Endothelial cell of umbilical vein (primary cell): ENCODE measurements around the gene NOX5. TPM values are rescaled to one million over a fixed set of nuclear protein-coding genes. Genes with fewer than 3 reads are reported as not detected.

Experiments
- BruUV-seq: library from RNA; stranded (reverse); fragments of 400-500 nt; replicated peaks from 2 replicates; lab custom pipeline; 2021; lab: Mats Ljungman, UMichigan
- CTCF ChIA-PET: fragments of 300-600, 350-600 bp; sonication (Branson Sonifier 250); formaldehyde crosslinking; loops from one replicate; lab custom pipeline; 2021; ENCODE audit warnings: antibody characterized with exemption, inconsistent platforms; lab: Charles Lee
- POLR2A ChIA-PET: fragments of 300-600, 350-600 bp; sonication (Branson Sonifier 250); formaldehyde crosslinking; loops from one replicate; lab custom pipeline; 2021; ENCODE audit warnings: antibody characterized with exemption, inconsistent platforms; lab: Charles Lee
- DNase-seq: peaks from one replicate; pipeline ENCODE4 v3.0.0-alpha.2; 2011; ENCODE audit warnings: low read depth, low spot score
- FAIRE-seq: peaks from 2 replicates; lab custom pipeline; 2011; peaks lifted over from hg19 to GRCh38; lab: Jason Lieb, UNC
- H2AFZ ChIP-seq: 2 replicates; pipeline ENCODE4 v1.6.0; 2012; ENCODE audit warnings: low read depth, low read length, control low read depth, inconsistent platforms
- H3K27ac ChIP-seq: 2 replicates; pipeline ENCODE4 v1.5.1; 2011; ENCODE audit warnings: low read depth, mild to moderate bottlenecking, control low read depth, low read length, moderate library complexity; ENCODE audit not compliant: insufficient read depth
- H3K27me3 ChIP-seq, 2 experiments: 2 replicates each; pipeline versions ENCODE4 v1.6.0 to v1.6.1; 2011; ENCODE audit warnings: low read length in 2 of 2, mixed read lengths in 1 of 2; ENCODE audit not compliant: control insufficient read depth in 2 of 2, insufficient read depth in 2 of 2
- H3K36me3 ChIP-seq, 2 experiments: 2 replicates in 1 of 2; 3 replicates in 1 of 2; pipeline ENCODE4 v1.5.1; 2011; ENCODE audit warnings: low read length in 2 of 2, mild to moderate bottlenecking in 1 of 2, moderate library complexity in 1 of 2; ENCODE audit not compliant: control insufficient read depth in 2 of 2, insufficient read depth in 2 of 2; ENCODE audit errors: extremely low read depth in 1 of 2
- H3K4me1 ChIP-seq: 3 replicates; pipeline ENCODE4 v1.5.1; 2011; ENCODE audit warnings: mild to moderate bottlenecking, low read length; ENCODE audit not compliant: control insufficient read depth, insufficient read depth; ENCODE audit errors: extremely low read depth
- H3K4me2 ChIP-seq: 2 replicates; pipeline ENCODE4 v1.6.1; 2011; ENCODE audit warnings: low read length, control low read depth, mixed read lengths; ENCODE audit not compliant: insufficient read depth
- H3K4me3 ChIP-seq, 3 experiments: fragments of 200-600 bp in 1 of 3; sonication (generic), shearing (Covaris generic) in 1 of 3; replicated peaks in 1 of 3; 2 replicates each; pipeline ENCODE4 v1.5.1; 2011 to 2016; ENCODE audit warnings: control low read depth in 3 of 3, low read length in 3 of 3, mild to moderate bottlenecking in 2 of 3, inconsistent platforms in 1 of 3, low read depth in 1 of 3, moderate library complexity in 1 of 3; ENCODE audit not compliant: insufficient read depth in 1 of 3
- H3K79me2 ChIP-seq: 2 replicates; pipeline ENCODE4 v1.6.0; 2012; ENCODE audit warnings: low read length, inconsistent platforms; ENCODE audit not compliant: control insufficient read depth, insufficient read depth
- H3K9ac ChIP-seq: replicated peaks from 2 replicates; pipeline ENCODE3; 2011; ENCODE audit warnings: low read length, control low read depth; ENCODE audit not compliant: insufficient read depth; ENCODE audit errors: extremely low read depth
- H3K9me1 ChIP-seq: replicated peaks from 3 replicates; pipeline ENCODE4 v1.6.0; 2011; ENCODE audit warnings: mild to moderate bottlenecking, low read length; ENCODE audit not compliant: control insufficient read depth, insufficient read depth; ENCODE audit errors: extremely low read depth
- H3K9me3 ChIP-seq: replicated peaks from 2 replicates; pipeline ENCODE4 v1.5.1; 2012; ENCODE audit warnings: low read length, inconsistent platforms; ENCODE audit not compliant: control insufficient read depth, insufficient read depth
- H4K20me1 ChIP-seq: replicated peaks from 2 replicates; pipeline ENCODE3; 2011; ENCODE audit warnings: mild to moderate bottlenecking, low read length; ENCODE audit not compliant: control insufficient read depth, insufficient read depth; ENCODE audit errors: extremely low read depth
- EZH2 ChIP-seq: IDR thresholded peaks from 2 replicates; pipeline ENCODE4 v1.6.1; 2012; ENCODE audit warnings: borderline replicate concordance, low read depth, mild to moderate bottlenecking, moderate library complexity, low read length, inconsistent platforms; ENCODE audit not compliant: severe bottlenecking
- FOS ChIP-seq: IDR thresholded peaks from 2 replicates; pipeline ENCODE4 v1.6.1; 2011; ENCODE audit warnings: mild to moderate bottlenecking, low read length, moderate library complexity, borderline replicate concordance; ENCODE audit not compliant: insufficient read depth
- GATA2 ChIP-seq: IDR thresholded peaks from 2 replicates; pipeline ENCODE4 v1.7.0; 2011; ENCODE audit warnings: low read depth, mild to moderate bottlenecking, moderate library complexity, mixed read lengths, low read length; ENCODE audit not compliant: insufficient read length, insufficient read depth
- JUN ChIP-seq: IDR thresholded peaks from 2 replicates; pipeline ENCODE4 v1.6.1; 2011; ENCODE audit warnings: borderline replicate concordance, low read depth; ENCODE audit not compliant: insufficient read length, insufficient read depth
- MYC ChIP-seq: IDR thresholded peaks from one replicate; pipeline ENCODE4 v1.6.1; 2011; ENCODE audit warnings: mild to moderate bottlenecking, low read depth, low read length
- POLR2A ChIP-seq: IDR thresholded peaks from 2 replicates; pipeline ENCODE4 v1.6.1; 2012; ENCODE audit warnings: low read depth, mild to moderate bottlenecking, control low read depth, low read length
- POLR2AphosphoS5 ChIP-seq: IDR thresholded peaks from 2 replicates; pipeline ENCODE4 v1.6.1; 2012; ENCODE audit warnings: low read depth, mild to moderate bottlenecking, control low read depth, low read length, moderate library complexity; ENCODE audit not compliant: insufficient read depth
- dilution Hi-C: fragments of 300-500 bp; cut with MboI; formaldehyde crosslinking; loops from one replicate; pipeline ENCODE4 v1.15.0; 2019; ENCODE audit warnings: low sequenced_read_pairs; ENCODE audit not compliant: extremely low pct_ligation_motif_present
- intact Hi-C: fragments of 100-400 bp; cut with micrococcal nuclease; formaldehyde crosslinking; loops from one replicate; pipeline ENCODE4 v1.10.0; 2022
- polyA plus RNA-seq, 4 experiments: library from polyadenylated mRNA; depleted of rRNA in 3 of 4; stranded (reverse) in 3 of 4; unstranded in 1 of 4; fragments of >200 nt; gene quantifications; 2 replicates each; pipeline versions ENCODE4 v1.2.1 to v1.2.3, GENCODE V29; 2011 to 2012; ENCODE audit warnings: missing spikeins in 1 of 4
- total RNA-seq: library from RNA; stranded (reverse); gene quantifications from 2 replicates; pipeline ENCODE4 v1.2.3, GENCODE V29; 2021
- TF ChIP-seq, protein P1 (sequence below): IDR thresholded peaks from 2 replicates; pipeline ENCODE4 v1.6.1; 2011; ENCODE audit not compliant: insufficient read depth, insufficient read length
- TF ChIP-seq, protein P2 (sequence below), 2 donors: IDR thresholded peaks; 1 replicate in 1 of 2; 2 replicates in 1 of 2; pipeline ENCODE4 v1.5.1; 2011; ENCODE audit warnings: low read length in 2 of 2, mild to moderate bottlenecking in 2 of 2, moderate library complexity in 2 of 2, control low read depth in 1 of 2, inconsistent platforms in 1 of 2, low read depth in 1 of 2; ENCODE audit not compliant: insufficient read depth in 1 of 2; ENCODE audit errors: extremely low read depth in 1 of 2

NOX5 gene
- total and polyA plus RNA-seq, 2 donors (not counting 3 experiments of a cell fraction or from before 2014, with no cell fraction given) = 0.08 TPM; not detected in 1

DNA sequence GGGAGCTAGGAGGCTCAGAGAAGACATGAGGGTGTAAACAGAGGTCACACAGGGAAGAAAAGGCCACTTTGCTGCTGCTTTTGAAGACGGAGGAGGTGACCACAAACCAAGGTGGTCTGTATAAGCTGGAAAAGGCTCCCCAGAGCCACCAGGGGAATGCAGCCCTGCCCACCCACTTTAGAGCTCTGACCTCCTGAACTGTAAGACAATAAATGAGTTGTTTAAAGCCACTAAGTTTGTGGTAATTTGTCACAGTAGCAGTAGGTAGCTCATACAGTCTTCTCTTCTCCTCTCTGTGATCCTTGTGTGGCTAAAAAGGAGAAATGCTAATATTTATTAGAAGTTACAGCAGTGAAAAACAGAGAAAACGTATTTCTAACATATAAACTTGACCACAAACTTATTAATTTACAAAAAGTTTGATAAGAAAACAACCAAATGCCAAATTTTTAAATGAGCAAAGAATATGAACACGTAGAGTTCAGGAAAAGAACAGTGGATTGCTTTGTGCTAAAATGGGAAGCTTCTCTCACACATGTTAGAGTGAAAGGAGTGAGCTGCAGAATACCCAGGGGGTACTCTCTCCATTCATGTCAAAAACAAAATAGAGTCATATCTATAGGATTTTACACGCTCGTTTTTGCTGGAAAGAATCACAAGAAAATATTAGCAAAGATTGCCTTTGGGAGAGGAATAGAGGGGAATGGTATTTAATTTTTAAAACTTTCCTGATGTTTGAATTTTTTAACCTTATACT, 71.0 kb downstream of the NOX5 start:
- dilution Hi-C loops = no loop called here
- no peak overlapping the region for H2AFZ ChIP-seq
- no TSS peak for BruUV-seq
- no peaks in the 10 kb centered on the region for H3K36me3 ChIP-seq
- DNase-seq = no peak
- no peak for FAIRE-seq
- H3K4me3 ChIP-seq = no peak overlapping the region
- H3K4me2 ChIP-seq = no peak overlapping the region
- no peaks in the 10 kb centered on the region for H4K20me1 ChIP-seq
- TF ChIP-seq JUN = no peak
- no peak for TF ChIP-seq MYC
- TF ChIP-seq FOS = no peak
- TF ChIP-seq GATA2 = no peak
- no peak for TF ChIP-seq POLR2A
- TF ChIP-seq EZH2 = no peak
- no peak for TF ChIP-seq POLR2AphosphoS5
- TF ChIP-seq, protein P1, sequence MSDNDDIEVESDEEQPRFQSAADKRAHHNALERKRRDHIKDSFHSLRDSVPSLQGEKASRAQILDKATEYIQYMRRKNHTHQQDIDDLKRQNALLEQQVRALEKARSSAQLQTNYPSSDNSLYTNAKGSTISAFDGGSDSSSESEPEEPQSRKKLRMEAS = no peak
- TF ChIP-seq, protein P2, sequence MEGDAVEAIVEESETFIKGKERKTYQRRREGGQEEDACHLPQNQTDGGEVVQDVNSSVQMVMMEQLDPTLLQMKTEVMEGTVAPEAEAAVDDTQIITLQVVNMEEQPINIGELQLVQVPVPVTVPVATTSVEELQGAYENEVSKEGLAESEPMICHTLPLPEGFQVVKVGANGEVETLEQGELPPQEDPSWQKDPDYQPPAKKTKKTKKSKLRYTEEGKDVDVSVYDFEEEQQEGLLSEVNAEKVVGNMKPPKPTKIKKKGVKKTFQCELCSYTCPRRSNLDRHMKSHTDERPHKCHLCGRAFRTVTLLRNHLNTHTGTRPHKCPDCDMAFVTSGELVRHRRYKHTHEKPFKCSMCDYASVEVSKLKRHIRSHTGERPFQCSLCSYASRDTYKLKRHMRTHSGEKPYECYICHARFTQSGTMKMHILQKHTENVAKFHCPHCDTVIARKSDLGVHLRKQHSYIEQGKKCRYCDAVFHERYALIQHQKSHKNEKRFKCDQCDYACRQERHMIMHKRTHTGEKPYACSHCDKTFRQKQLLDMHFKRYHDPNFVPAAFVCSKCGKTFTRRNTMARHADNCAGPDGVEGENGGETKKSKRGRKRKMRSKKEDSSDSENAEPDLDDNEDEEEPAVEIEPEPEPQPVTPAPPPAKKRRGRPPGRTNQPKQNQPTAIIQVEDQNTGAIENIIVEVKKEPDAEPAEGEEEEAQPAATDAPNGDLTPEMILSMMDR (IDR thresholded peaks at IDR 0.05; ENCODE audit: extremely low read depth in 1 of 2, insufficient read depth in 1 of 2, low read depth in 1 of 2, low read length in 2 of 2) = no peak
- H3K4me1 ChIP-seq = peaks cover 33% of the 10 kb centered on the region
- intact Hi-C loops = no loop called here
- H3K9me3 ChIP-seq = no peaks in the 10 kb centered on the region
- H3K27me3 ChIP-seq = no peaks in the 10 kb centered on the region
- no peaks in the 10 kb centered on the region for H3K79me2 ChIP-seq
- CTCF ChIA-PET = no interaction called here
- H3K9me1 ChIP-seq = no peaks in the 10 kb centered on the region
- POLR2A ChIA-PET = interaction anchor here (1.0 kb wide), 1 partner anchor 119 kb away, joined by 3 read pairs; no protein-coding TSS in a partner anchor
- H3K9ac ChIP-seq = no peak overlapping the region
- H3K27ac ChIP-seq = no peak overlapping the region
